IPS DF 19.7 (cell line): Measurements from ENCODE around the gene PROCA1.

Experiments used
- DNase-seq: peaks from one replicate; pipeline ENCODE4 v3.0.0-alpha.2; 2013; ENCODE audit warnings: low read depth, low spot score

PROCA1 gene

GRCh38 chr17:28710861-28711722 is 596 bp downstream of the PROCA1 start:
- peak; percentile 76 for DNase-seq

GRCh38 chr17:28707339-28707720 is 4.4 kb downstream of the PROCA1 start:
- no peak for DNase-seq

GRCh38 chr17:28706471-28707338 is 5.0 kb downstream of the PROCA1 start:
- no peak for DNase-seq

GRCh38 chr17:28705728-28706334 is 5.9 kb downstream of the PROCA1 start:
- no peak for DNase-seq

GRCh38 chr17:28705074-28705659 is 6.5 kb downstream of the PROCA1 start:
- no peak for DNase-seq

GRCh38 chr17:28704219-28704858 is 7.3 kb downstream of the PROCA1 start:
- DNase-seq, result no peak

- DNase-seq, result no peak
Observed at GRCh38 chr17:28703552-28704218, 8.0 kb downstream of the PROCA1 start.

GRCh38 chr17:28702752-28703150 is 8.9 kb downstream of the PROCA1 start:
- no peak for DNase-seq

- DNase-seq, result no peak
Observed at GRCh38 chr17:28702026-28702751, 9.5 kb downstream of the PROCA1 start.

- DNase-seq, result no peak
Observed at GRCh38 chr17:28700830-28701492, 10.7 kb downstream of the PROCA1 start.

GRCh38 chr17:28700278-28700677 is 11.4 kb downstream of the PROCA1 start:
- DNase-seq, result no peak

GRCh38 chr17:28698253-28698941 is 13.3 kb downstream of the PROCA1 start:
- no peak for DNase-seq

- DNase-seq, result no peak
Observed at GRCh38 chr17:28693869-28694268, 17.8 kb downstream of the PROCA1 start.

GRCh38 chr17:28689011-28689410 is 22.7 kb downstream of the PROCA1 start:
- DNase-seq, result no peak

GRCh38 chr17:28688481-28688880 is 23.2 kb downstream of the PROCA1 start:
- no peak for DNase-seq

- no peak for DNase-seq
Observed at GRCh38 chr17:28686296-28686695, 25.4 kb downstream of the PROCA1 start.

GRCh38 chr17:28685366-28685765 is 26.3 kb downstream of the PROCA1 start:
- no peak for DNase-seq

- no peak for DNase-seq
Observed at GRCh38 chr17:28684963-28685362, 26.7 kb downstream of the PROCA1 start.

- no peak for DNase-seq
Observed at GRCh38 chr17:28682655-28683054, 29.0 kb downstream of the PROCA1 start.
